NCI-H2171 (cell line): Measurements from ENCODE around the gene MAPKAPK2.
A peak's percentile ranks its signal among the peaks of the same experiment; 100 is the strongest.

Source experiments
- DNase-seq: peaks from one replicate; lab custom pipeline; 2025; lab: John Stamatoyannopoulos, UW

MAPKAPK2 gene

GRCh38 chr1:206704226-206704625 is 19.5 kb downstream of the MAPKAPK2 start:
- DNase-seq = no peak

DNA sequence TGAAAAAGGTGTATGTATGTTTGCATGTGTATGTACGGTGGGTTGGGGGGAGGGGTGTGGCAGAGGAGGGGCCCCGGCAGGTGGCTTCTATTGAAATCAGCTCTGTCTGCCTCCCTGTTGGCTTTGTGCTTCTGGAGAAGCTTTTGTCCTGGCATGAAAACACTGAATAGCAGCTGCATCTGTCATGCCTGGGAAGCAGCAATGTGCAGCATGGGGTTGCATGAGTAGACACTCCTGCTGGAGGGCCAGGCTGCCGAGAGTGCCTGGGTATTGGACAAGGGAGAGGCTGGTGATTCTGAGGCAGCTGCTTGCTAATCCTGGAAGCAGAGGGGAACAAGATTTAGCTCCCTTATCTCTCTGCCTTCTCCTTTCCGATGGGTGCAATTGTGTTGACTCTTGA is 20.5 kb downstream of the MAPKAPK2 start:
- DNase-seq = peak; percentile 77

GRCh38 chr1:206705726-206706297 is 21.1 kb downstream of the MAPKAPK2 start:
- no peak for DNase-seq

DNA sequence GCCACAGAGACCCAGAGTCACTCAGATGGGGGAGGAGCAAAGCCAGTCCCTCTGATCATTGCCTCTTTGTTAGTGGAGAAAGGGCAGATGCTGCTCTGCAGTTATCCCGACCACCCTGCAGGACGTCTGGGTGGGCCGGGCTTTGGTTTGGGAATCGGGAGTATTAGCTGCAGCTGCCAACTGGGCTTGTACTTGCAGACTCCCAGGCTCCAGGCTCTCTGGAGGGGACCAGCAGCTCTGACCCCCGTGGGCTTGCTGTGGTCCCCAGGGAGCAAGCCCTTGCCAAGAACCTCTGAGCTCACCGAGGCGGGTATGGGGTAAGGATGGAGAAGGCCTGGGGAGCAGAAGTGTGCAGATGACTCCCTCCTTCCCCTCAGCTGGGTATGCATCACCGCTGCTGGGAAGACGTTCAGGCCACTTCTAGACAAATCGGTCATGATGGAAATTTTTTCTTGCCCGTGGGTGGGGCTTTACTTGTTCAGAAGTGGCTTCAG is 21.6 kb downstream of the MAPKAPK2 start:
- peak; percentile 35 for DNase-seq

DNA sequence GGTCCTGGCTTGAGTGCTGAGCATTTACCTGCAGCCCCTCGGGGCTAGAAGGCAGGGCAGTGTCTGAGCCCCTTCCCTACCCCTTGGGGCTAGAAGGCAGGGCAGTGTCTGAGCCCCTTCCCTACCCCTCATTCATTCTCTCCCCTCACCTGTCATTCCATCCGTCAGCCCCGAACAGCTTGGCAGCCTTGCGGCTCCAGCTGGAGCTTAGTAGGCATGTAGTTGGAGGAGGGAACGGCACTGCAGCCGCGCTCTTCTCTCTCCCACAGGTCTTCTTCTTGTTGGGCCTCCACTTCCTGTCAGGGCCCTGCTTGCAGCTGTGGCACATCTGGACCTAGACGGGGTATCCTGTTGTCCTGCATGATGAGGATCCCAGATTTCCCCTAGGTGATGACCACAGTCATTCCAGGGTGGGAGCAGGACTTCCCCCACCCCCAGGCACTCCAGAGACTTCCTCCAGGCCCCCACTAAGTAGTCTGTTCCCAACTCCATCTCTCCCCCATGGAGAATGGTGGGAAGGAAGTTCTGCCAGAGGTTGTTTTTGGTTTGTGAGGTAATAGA is 22.2 kb downstream of the MAPKAPK2 start:
- DNase-seq = no peak

GRCh38 chr1:206708058-206708457 is 23.4 kb downstream of the MAPKAPK2 start:
- DNase-seq = no peak

DNA sequence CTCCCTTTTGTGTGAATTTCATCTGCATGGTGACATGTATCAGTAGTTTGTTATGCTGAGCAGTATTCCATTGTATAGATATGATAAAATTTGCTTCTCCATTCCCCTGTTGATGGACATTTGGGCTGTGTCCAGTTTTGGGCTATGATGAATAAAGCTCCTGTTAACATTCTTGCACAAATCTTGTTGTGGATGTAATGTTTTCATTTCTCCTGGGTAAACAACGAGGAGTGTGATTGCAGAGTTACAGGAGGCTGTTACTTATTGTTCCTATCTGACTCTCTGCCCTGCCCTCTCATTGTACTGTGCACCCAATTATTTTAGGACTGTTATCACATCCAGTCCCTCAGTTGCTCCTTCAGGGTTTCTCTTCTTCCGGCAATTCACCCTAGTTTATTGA is 24.2 kb downstream of the MAPKAPK2 start:
- no peak for DNase-seq

- DNase-seq = no peak
These were observed 24.6 kb downstream of the MAPKAPK2 start for GRCh38 chr1:206709322-206709721.

- no peak for DNase-seq
These were observed 25.2 kb downstream of the MAPKAPK2 start for GRCh38 chr1:206709772-206710459.

- no peak for DNase-seq
These were observed 25.7 kb downstream of the MAPKAPK2 start for GRCh38 chr1:206710460-206710823.

DNA sequence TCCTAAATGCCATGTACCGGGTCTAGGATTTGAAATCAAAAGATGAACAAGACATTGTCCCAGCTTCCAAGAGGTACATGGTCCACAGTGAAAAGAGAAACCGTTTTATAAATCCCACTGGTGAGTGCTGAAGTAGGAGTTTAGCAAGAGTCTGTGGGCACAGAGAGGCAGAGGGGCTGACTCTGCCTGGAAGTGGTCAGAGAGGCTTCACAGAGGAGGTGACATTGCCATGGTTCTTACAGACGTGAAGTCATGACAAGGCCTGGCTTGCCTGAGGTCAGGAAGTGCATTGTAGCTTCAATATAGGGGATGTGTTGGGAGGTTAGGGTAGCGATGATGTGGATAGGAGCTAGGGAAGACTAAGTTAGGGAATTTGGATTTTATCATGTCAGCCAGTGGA is 28.4 kb downstream of the MAPKAPK2 start:
- DNase-seq = no peak

DNA sequence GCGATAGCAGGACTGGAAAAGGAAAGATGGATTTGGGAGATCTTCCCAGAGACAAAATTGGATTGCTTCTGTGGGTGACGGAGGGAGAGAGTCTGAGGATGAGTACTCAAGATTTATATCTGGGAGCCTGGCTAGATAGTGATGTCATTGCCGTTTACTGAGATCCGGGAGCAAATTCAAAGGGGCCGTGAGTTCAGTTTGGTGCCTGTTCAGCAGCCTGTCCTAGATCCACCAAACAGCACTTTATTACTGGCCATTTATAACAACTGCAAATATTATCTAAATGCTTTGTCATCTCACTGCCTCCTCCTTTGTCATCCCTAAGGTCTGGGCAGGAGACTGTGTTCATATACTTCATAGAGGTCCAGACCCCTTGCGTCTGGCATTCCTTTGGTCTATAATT is 29.2 kb downstream of the MAPKAPK2 start:
- no peak for DNase-seq

DNA sequence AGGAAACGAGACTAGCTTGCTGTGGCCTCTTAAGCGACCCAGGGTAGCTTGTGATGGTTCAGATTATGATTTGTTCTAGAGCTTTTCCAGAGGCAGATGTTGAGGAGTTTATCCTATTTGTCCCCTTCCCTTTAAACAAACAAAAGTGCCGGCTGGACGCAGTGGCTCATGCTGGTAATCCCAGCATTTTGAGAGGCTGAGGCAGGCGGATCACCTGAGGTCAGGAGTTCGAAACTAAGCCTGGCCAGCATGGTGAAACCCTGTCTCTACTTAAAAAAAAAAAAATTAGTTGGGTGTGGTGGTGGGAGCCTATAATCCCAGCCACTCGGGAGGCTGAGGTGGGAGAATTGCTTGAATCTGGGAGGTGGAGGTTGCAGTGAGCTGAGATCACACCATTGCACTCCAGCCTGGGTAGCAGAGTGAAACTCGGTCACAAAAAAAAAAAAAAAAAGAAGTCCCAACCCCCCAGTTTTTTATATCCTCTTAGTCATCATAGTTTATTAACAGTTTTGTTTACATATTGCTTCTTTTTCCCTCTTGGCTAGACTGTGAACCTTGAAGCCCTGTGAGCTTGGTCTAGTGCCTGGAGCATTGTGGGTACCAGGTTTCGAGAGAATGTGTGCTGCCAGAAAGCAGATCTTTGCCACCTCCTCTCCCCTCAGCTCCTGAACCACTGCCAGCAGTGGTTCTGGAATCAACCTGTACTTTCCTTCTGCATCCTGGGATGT is 29.8 kb downstream of the MAPKAPK2 start:
- DNase-seq = no peak

- no peak for DNase-seq
These were observed 30.4 kb downstream of the MAPKAPK2 start for GRCh38 chr1:206715120-206715519.

- no peak for DNase-seq
These were observed 30.9 kb downstream of the MAPKAPK2 start for GRCh38 chr1:206715552-206716158.

DNA sequence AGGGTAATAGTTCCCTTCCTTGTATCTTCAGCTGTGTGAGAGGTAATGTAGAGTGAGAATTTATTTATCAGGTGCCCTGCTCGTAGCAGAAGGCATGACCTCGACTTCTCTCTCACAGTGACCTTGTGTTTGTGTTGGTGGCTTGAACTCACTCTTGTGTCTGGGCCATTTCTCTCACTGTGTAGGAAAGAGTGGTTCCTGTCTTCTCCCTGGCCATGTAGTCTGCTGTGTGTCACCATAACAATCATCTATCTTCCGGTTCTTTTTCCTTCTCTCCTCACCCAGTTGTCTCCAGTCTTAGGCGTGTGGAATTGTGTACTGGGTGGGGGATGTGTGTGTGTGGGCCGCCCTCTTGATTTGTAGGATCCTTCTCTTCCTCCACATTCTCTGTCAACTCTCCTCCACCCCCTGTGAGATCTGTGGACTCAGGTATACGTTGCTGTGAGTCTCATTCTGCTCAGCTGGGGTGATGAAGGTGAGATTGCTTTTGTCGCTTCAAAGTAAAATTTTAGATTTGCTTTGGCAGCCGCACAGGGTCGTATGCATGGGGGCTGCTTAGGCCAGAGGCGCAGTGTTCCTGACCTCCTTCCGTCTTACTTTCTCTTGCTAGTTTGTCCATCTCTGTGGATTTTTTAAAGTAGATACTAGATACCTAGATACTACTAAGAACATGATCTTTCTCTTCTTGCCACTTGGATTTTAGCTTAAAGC is 31.6 kb downstream of the MAPKAPK2 start:
- no peak for DNase-seq

DNA sequence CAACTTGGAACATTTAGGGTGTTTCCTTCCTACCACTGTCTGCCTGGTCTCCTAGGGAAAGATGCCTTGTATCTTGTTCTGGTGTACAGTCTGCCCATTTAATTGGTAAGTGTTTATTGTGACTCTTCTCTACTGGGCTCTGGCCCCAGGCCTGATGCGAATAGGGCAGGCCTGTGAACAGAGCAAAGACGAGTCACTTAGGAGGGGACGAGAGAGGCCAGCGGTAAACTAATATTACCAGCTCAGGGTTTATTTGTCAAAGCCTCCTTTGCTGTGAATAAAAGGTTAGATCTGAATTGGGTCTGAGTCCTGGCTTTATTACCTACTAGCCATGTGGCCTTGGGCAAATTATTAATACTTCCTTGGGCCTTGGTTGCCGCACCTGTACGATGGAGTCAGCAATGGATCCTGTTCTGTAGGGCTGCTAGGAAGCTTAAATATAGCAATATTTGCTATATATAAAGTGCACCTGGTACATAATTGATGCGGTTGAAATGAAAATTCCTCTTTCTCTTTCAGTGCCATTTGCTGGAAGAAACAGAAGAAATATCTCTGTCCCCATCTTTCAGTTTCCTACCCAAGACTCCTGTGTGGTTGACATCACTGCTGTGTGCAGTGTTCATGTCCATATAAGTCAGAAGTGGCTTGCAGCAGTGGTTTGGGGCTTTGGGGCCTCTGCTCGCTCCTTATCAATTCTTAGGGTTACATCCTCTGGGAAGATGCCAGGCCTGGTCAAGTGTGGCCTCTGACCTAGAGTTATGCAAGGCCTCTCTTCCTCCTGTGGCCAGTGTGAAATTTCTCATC is 32.4 kb downstream of the MAPKAPK2 start:
- DNase-seq = no peak

DNA sequence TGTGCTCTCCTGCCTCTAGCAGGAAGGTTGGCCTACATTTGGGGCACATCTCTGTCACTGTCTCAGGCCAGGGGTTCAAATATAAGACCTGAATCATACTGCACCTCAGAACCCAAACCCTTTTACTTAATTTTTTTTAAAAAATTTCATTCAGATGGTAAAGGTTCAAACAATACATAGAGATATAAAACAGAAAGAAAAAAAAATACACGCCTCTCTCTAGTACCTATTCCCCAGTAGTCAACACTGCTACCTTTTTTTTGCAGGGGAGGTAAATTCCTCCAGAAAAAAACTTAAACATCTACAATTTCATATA is 32.9 kb downstream of the MAPKAPK2 start:
- no peak for DNase-seq

- DNase-seq = no peak
These were observed 34.6 kb downstream of the MAPKAPK2 start for GRCh38 chr1:206719169-206719839.

GRCh38 chr1:206721454-206721853 is 36.7 kb downstream of the MAPKAPK2 start:
- DNase-seq = no peak
